Activated CD8-positive, alpha-beta memory T cell treated with anti-CD3 and anti-CD28 coated beads for 36 hours (primary cell): ENCODE measurements around the gene LMNB1. TPM values are rescaled to one million over a fixed set of nuclear protein-coding genes. Genes with fewer than 3 reads are reported as not detected.
"Not testable (repeated sequence)": the region's sequence is repeated elsewhere in the genome, so short reads cannot be mapped to it uniquely, and the experiment has no call there.

ENCODE experiments used
- CTCF ChIA-PET: fragments of 350-600 bp; sonication (Branson Sonifier 250); formaldehyde crosslinking; loops from one replicate; lab custom pipeline; 2021; ENCODE audit warnings: antibody characterized with exemption; lab: Charles Lee
- POLR2A ChIA-PET: fragments of 350-600 bp; sonication (Branson Sonifier 250); formaldehyde crosslinking; loops from one replicate; lab custom pipeline; 2021; ENCODE audit warnings: antibody characterized with exemption; lab: Charles Lee
- total RNA-seq, 2 experiments: library from RNA; stranded (reverse); gene quantifications; one replicate each; pipeline ENCODE4 v1.2.3, GENCODE V29; 2021

The LMNB1 gene
- total RNA-seq, 2 experiments from 2014 or later, result 176 to 179 TPM

GRCh38 chr5:126846744-126847455 lies 70.0 kb downstream of the LMNB1 start:
- CTCF ChIA-PET, result no interaction called here
- POLR2A ChIA-PET, result no interaction called here

- POLR2A ChIA-PET, result no interaction called here
- CTCF ChIA-PET, result no interaction called here
These were observed 70.5 kb downstream of the LMNB1 start for GRCh38 chr5:126847456-126847820.

DNA sequence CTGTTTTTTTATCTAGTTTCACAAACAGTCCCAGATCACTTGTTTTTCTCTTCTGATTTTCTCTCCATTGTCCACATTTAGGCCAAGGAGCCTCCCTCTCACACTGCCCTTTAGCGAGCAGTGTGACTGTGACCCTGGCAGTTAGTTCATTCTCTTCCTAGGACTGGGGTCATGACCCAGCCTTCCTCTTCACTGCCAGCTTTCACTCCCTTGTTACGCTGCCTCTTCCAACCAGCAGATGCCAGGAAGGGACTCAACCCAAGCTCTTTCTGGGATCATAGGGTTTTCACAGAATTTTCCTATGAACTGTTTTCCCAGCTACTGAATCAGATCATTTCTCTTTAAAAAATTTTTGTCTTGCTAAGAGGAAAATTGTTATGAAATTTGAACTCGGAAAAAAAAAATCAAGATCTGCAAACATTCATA lies 70.9 kb downstream of the LMNB1 start:
- POLR2A ChIA-PET, result no interaction called here
- CTCF ChIA-PET, result no interaction called here

DNA sequence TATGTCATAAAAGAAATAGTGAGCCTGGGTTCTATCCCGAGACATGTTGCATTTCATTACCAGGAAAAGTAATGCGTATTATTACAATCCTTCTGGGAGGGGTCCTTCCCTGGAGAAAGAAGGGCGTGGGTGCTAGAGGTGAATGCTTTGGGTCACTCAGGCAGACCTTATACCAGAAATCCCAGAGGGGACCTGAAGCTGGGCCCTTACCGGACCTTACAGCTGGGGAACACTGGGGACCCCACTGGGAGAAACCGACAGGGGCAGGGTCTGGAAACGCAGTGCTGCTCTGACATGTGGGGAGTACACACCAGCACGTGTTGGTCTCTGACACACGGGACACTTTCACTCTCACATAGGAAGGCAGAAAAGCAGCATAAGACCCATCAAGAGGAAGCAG lies 71.3 kb downstream of the LMNB1 start:
- ChIA-PET POLR2A (no interaction called here), CTCF (no interaction called here)

- ChIA-PET POLR2A (no interaction called here), CTCF (no interaction called here)
These were observed 72.3 kb downstream of the LMNB1 start for GRCh38 chr5:126849101-126849678.

GRCh38 chr5:126851501-126852011 lies 74.6 kb downstream of the LMNB1 start:
- CTCF ChIA-PET, result no interaction called here
- POLR2A ChIA-PET, result no interaction called here

DNA sequence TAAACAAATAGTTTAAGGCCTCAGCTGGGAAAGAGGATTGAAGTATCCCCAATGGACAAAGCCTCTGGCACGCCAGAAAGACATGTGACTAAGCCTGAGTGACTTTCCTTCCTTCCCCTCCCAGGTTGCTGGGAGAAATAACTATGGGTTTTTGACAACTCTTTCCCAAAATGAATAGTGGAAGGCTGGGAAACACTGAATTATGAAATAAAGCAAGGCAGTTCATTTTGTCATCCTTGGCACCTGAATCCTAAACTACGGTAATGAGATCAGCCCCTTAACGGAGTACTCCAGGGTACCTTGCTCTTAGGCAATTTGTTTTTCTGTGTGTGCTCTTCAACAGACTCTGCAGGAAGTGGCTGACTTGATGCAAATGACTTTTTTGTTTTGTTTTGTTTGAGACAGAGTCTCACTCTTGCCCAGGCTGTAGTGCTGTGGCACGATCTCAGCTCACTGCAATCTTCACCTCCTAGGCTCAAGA lies 75.2 kb downstream of the LMNB1 start:
- ChIA-PET CTCF (no interaction called here), POLR2A (no interaction called here)

DNA sequence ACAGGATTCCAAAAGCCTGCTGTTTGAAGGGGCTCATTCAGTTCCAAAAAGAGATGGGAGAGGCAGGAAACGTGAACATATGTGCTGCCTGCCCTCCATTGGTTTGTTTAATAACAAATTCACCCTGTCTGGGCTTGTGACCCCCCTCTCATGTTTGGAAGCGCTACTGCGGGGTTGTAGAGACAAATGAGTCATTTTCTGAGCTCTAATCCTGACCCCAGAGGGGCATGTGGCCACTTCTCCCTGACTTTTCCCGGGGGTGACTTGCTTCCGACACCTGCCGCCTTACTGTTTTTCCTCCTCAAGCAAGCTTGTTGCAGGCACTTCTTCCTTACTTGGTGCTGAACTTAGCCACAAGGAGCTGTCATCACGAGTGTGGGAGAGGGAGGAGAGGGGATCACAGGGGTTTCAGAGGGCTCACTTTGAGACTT lies 75.9 kb downstream of the LMNB1 start:
- ChIA-PET CTCF (interaction anchor here (1.1 kb wide), 1 partner anchor 73 kb away, joined by 3 read pairs; no protein-coding TSS in a partner anchor), POLR2A (no interaction called here)

GRCh38 chr5:126853541-126854307 lies 76.8 kb downstream of the LMNB1 start:
- POLR2A ChIA-PET, result not testable (repeated sequence)
- CTCF ChIA-PET, result interaction anchor here (1.1 kb wide), 1 partner anchor 74 kb away, joined by 3 read pairs; no protein-coding TSS in a partner anchor

DNA sequence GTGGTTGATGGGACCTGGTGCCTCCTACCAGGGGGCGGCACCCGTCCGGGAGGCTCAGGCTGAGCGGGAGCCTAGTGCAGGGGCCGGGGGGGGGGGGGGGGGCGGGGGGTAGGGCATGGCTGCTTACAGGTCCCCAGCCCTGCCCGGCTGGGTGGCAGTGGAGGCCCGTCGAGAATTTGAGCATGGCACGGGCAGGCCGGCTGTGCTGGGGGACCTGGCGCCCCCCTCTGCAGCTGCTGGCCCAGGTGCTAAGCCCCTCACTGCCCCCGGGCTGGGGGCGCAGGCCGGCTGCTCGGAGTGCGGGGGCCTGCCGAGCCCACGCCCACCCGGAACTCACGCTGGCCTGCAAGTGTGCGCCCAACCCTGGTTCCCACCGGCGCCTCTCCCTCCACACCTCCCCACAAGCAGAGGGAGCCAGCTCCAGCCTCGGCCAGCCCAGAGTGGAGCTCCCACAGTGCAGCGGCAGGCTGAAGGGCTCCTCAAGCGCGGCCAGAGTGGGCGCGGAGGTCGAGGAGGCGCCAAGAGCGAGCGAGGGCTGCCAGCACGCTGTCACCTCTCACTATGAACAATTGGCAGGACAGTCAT lies 77.7 kb downstream of the LMNB1 start:
- ChIA-PET CTCF (no interaction called here), POLR2A (no interaction called here)

DNA sequence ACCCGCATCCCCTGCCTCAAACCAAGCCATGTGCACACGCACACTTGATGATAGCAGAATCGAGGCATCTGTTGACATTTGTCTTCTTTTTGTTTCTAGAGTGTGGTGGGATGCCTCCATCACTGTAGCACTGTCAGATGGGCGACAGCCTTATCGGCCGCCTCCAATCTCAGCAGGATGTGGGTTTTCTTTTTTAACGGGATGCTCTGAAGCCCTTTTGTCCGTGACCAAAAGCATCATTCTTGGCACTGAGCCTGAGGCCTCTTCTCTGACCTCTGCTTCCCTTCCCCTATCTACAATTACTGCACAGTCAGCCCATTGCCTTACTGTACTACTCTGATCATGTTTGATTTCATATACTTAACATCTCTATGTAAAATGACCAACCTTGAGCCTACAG lies 78.3 kb downstream of the LMNB1 start:
- POLR2A ChIA-PET, result no interaction called here
- CTCF ChIA-PET, result no interaction called here

DNA sequence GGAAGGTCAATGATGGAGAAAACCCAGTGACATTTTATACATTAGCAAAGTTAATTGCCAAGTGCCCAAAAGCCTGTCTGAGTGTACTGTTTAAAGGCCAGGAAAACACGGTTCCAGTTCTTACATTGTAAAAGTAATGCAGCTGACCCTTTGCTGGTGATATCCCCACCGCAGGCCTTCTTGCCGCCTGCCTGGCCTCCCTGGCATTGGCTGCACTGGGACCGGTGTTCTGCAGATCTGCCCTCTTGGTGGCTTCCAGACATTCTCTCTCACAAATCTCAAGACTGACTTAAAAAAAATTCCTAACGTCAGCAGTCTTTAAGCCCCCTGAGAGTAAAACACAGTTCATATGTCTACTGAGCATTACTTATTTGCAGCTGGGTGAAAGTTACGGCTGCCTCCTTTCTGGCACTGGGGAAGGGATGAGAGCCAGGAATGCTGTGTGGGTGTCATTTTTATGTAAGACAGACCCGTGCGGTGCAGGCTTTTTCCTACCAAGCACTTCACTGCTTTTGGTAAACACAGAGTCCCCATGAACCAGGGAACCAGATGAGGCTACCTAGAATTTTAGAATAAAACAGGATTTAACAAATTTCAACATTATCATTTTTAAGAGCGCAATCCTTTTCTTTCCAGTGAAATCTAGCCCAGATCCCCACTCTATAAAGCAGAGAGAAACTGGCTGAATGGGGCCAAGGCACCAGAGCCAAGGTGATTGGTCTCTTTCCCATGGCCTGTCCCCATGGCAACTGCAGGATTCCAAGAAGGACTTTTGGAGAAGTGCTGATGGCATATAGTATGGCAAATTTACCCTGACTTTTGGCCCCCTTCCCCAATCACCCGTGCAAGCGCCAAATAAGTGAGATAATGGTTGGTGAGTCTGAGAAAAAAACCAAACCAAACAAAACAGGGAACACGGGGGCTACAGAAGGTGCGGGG lies 80.8 kb downstream of the LMNB1 start:
- CTCF ChIA-PET, result no interaction called here
- POLR2A ChIA-PET, result no interaction called here

GRCh38 chr5:126858441-126858840 lies 81.5 kb downstream of the LMNB1 start:
- POLR2A ChIA-PET, result no interaction called here
- CTCF ChIA-PET, result no interaction called here

GRCh38 chr5:126863402-126863801 lies 86.5 kb downstream of the LMNB1 start:
- ChIA-PET POLR2A (interaction anchor here (0.6 kb wide), 1 partner anchor 9 kb away, joined by 5 read pairs; no protein-coding TSS in a partner anchor), CTCF (interaction anchor here (0.6 kb wide), 1 partner anchor 109 kb away, joined by 3 read pairs; no protein-coding TSS in a partner anchor)

DNA sequence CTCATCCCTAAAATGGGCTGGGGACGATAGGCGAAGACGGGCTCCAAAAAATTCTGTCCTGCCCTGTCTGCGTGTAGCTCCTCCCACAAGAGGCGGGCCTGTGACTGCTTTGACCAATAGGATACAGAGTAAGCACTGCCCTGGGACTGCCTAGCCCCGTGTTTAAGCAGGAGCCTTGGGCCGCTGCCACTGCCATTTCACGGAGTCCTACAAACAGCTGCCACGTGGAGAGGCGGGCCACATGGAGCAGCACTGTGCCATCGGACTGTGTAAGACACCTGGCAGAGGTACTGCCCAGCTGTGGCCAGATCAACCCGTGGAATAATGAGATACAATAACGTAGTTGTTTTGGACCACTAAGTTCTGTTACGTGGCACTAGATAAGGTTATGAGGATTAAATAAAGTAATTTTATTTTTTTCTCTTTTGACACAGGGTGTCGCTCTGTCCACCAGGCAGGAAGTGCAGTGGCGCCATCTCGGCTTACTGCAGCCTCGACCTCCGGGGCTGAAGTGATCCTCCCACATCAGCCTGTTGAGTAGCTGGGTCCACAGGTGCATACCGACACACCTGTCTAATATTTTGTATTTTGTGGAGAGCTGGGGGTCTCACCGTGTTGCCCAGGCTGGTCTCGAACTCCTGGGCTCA lies 87.2 kb downstream of the LMNB1 start:
- CTCF ChIA-PET, result no interaction called here
- POLR2A ChIA-PET, result interaction anchor here (0.6 kb wide), 1 partner anchor 9 kb away, joined by 5 read pairs; no protein-coding TSS in a partner anchor

DNA sequence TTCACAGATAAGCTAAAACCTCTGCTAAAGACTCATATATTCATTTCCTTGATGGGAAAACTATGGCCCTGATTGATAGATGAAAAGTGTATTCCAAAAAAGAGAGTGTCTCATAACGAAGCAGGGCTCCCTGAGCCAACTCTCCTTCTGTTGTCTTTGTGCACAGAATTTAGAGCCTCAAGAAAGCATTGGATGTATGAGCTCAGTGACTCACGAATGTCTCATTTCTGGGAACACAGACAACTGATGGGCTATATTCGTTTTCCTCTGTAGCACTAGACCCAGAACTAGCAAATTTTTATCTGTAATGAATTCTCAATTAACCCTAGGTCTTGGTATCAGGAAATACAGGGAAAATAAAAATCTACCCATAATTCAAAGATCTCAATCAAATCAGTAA lies 88.4 kb downstream of the LMNB1 start:
- ChIA-PET CTCF (no interaction called here), POLR2A (no interaction called here)

DNA sequence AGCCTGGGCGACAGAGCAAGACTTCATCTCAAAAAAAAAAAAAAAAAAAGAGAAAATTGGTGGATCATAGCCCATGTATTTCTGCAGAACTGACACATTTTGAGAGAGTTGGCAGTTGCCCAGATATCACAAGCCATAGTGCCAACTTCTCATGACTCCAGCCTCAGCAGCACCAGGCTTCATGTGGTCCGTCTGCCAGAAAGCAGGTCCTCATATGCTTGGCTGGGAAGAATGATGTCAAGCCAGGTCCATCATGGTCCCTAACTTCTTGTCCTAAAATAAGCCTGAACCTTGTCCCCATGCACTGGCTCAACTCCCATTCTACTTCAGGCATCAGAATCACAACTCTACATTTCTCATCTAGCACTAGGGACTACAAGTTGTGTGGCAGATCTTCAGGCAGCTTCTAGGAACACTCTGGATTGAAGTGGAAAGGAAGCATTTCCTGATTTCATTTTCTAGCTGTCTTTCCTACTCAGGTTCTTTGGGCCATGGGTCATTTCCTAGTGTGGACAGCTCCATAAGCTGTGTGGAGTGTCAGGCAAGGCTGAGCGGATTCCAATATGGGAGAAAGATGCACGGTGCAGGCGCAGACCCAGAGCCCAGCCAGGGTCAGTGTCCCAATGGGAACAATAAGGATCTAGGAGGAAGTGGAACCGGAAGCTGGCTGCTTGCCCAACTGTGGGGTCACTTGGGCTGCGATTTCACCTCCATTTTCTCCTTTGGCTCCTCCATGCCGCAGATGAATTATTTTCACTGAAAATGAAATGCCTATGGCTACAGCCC lies 90.1 kb downstream of the LMNB1 start:
- ChIA-PET CTCF (no interaction called here), POLR2A (no interaction called here)
